Stimulated activated naive CD4-positive, alpha-beta T cell treated with Interleukin-2 at 50 U/mL for 16 hours (primary cell): ENCODE results near the gene CSRP1.

Source experiments
- DNase-seq: peaks from one replicate; lab custom pipeline; 2025; lab: John Stamatoyannopoulos, UW

Gene CSRP1

GRCh38 chr1:201456499-201457309, 50.2 kb downstream of the CSRP1 start:
- no peak for DNase-seq

GRCh38 chr1:201455098-201455497, 51.8 kb downstream of the CSRP1 start:
- DNase-seq: no peak

DNA sequence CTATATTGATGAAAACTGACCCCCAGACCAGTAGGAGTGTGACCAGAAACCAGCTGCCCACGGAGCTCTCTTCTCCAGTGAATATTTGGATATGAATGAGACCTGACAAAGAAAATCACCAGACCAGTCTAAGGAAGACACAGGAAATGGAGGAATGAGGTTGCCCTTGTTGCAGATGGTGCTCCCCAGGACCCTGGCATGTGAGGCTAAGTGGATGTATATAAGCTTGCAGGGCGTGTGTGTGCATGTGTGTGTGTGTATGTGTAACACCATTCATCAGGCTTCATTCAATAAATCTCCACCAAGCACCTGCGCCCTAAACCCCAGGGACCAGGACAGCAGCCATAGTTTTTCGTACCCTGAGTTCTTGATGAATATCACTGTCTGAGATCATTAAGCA, 52.3 kb downstream of the CSRP1 start:
- no peak for DNase-seq

DNA sequence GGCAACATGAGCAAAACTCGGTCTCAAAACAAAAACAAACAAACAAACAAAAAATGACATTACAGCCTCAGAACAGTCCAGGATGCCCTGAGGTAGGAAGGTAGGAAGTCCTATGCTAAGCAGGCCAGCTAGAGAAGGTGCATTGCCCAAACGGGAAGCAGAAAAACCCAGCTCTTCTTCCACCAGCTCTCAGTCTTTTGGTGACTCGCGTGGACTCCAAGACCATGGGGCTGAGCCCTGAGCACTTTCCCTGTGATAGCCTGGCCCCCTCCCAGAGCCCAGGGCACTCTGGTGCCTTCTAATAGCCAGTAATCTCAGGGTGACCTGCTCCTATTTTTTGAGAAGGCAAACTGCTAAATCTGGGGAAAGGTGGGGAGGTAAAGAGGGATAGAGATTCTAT, 54.1 kb downstream of the CSRP1 start:
- DNase-seq: no peak

DNA sequence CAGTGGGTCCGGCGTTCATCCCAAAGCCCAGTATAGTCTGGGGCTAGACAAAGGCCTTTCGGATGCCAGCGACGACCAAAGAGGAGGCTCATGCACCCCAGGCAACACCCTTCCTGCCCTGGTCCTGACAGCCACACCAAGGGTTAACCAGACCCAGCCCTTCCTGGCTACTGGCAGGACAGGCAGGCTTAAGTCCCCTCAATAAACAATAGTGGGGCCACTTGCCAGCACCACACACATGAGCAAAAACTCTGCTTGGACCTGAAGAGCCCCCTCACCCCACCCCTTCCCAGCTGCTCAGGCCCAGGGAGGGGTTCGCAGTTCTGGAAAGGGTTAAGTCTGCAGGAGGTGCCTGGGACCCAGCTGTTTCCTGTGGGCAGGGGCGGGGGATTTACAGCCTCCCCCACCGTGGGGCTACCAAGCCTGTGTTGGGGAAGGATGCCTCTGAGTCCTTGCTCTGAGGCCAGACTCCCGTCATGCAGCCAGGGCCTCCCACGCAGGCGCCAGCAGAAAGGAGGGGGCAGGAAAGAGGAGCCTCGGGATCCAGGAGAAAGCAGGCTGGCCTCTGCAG, 56.1 kb downstream of the CSRP1 start:
- DNase-seq: no peak

- no peak for DNase-seq
Measured at GRCh38 chr1:201448990-201449389, 57.9 kb downstream of the CSRP1 start.

DNA sequence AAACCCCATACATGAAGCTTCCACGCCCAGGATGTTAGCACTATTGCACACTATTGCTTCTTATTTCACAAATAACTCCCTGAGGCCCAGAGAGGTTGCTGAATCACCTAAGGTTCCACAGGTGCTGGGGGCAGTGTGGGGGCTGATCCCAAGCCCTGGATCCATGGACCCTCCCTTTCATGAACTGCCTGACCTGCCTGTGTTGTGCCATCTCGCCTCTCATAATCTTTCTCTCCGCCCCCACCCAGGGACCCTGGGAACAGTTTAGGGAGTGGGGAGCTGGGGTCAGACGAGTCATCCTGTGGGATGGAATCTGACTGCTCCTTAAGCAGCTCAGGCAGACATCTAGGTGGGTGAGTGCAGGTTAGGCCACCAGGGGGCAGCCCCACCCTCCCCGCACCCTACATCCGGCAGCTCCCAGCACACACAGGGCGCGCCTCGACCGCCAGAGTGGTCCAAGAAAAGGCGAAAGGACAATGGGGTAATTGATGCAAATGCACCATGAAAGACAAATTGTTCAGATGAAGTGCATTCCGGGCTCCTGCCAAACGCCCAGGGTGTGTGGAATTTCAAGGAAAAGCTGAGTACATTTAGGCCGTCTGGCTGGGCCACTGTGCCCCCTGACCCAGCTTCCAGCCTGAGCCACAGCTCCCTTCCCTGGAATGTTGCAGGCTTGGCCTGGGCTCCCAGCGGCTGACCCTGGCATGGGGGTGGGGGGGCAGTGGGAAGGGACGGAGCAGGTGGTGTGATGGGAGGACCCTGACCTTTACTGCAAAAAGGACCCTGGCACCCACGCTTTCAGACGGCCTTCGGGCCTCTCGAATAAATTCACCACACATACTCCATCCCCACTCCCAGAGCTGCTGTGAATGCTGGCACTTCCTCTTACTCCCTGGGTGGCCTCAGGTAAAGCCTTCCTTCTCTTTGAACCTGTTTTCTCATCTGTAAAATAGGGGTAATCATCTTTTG, 58.7 kb downstream of the CSRP1 start:
- DNase-seq: peak; percentile 42

DNA sequence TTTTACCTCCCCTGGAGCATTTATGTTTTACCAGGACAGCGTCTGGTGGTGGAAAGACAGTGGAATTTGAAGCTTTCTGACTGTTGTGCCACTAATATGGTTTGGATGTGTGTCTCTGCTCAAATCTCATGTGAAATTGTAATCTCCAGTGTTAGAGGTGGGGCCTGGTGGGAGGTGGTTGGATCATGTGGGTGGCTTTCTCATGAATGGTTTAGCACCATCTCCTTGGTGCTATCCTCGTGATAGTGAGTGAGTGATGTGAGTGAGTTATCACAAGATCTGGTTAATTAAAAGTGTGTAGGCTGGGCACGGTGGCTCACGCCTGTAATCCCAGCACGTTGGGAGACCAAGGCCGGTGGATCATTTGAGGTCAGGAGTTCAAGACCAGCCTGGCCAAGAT, 61.6 kb downstream of the CSRP1 start:
- DNase-seq: no peak

- no peak for DNase-seq
Measured at GRCh38 chr1:201444792-201445191, 62.1 kb downstream of the CSRP1 start.

- DNase-seq: no peak
Measured at GRCh38 chr1:201443747-201444146, 63.2 kb downstream of the CSRP1 start.

GRCh38 chr1:201436969-201437368, 70.0 kb downstream of the CSRP1 start:
- no peak for DNase-seq

- no peak for DNase-seq
Measured at GRCh38 chr1:201436393-201436792, 70.5 kb downstream of the CSRP1 start.

DNA sequence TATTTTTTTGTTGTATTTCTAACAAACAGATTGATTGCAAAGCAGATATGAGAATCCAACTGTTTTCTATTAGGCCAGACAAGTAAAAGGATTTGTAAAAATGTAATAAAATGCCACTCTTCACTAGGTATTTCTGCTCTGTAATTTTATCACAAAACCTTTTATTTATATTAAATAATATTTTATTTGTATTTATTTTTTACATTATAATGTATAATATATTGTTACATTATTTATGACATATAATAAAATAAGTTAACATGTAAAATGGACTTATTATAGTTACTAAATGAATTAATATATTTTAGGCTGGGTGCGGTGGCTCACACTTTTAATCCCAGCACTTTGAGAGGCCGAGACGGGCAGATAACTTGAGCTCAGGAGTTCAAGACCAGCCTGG, 72.7 kb downstream of the CSRP1 start:
- no peak for DNase-seq

DNA sequence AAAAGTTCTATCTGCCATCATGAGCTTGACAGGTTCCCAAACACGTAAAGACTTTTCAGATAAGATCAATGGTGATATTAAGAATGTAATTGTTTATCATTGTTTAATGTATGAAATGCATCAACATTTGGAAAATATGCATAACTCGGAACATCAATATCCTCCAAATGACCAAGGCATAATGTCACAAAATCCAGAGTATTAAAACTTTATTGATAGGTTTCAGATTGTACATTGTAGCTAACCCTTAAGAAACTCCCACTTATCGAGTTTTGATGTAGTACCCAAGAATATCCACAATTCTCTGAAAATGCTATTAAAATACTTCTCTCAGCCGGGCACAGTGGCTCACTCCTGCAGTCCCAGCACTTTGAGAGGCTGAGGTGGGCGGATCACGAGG, 73.3 kb downstream of the CSRP1 start:
- DNase-seq: no peak
